CD4-positive, alpha-beta memory T cell (primary cell): ENCODE results near the gene ABCC1. TPM values are rescaled to one million over a fixed set of nuclear protein-coding genes. Genes with fewer than 3 reads are reported as not detected.

ENCODE experiments used
- CTCF ChIA-PET: fragments of 350-600 bp; sonication (Branson Sonifier 250); formaldehyde crosslinking; loops from one replicate; lab custom pipeline; 2021; ENCODE audit warnings: inconsistent platforms; ENCODE audit not compliant: partially characterized antibody; lab: Charles Lee
- POLR2A ChIA-PET: fragments of 350-600 bp; sonication (Branson Sonifier 250); formaldehyde crosslinking; loops from one replicate; lab custom pipeline; 2021; ENCODE audit not compliant: partially characterized antibody; lab: Charles Lee
- DNase-seq, 5 donors: peaks; one replicate each; pipeline versions ENCODE4 v3.0.0 to v3.0.0-alpha.2; 2020 to 2022; ENCODE audit warnings: mixed read lengths in 1 of 5
- H3K27ac ChIP-seq: one replicate; pipeline ENCODE4 v1.7.0; 2013; ENCODE audit warnings: low read depth, low read length
- H3K27me3 ChIP-seq: 2 replicates; pipeline ENCODE4 v1.7.0; 2013; ENCODE audit warnings: mild to moderate bottlenecking, low read length, moderate library complexity; ENCODE audit not compliant: insufficient read depth
- H3K36me3 ChIP-seq: 2 replicates; pipeline ENCODE4 v1.7.0; 2013; ENCODE audit warnings: mild to moderate bottlenecking, low read length, moderate library complexity; ENCODE audit not compliant: insufficient read depth
- H3K4me1 ChIP-seq: 2 replicates; pipeline ENCODE4 v1.7.0; 2013; ENCODE audit warnings: mild to moderate bottlenecking, low read length, moderate library complexity; ENCODE audit not compliant: insufficient read depth
- H3K4me3 ChIP-seq, 2 donors: one replicate each; pipeline ENCODE4 v1.7.0; 2013; ENCODE audit warnings: low read length in 2 of 2, mild to moderate bottlenecking in 1 of 2
- H3K9me3 ChIP-seq, 2 donors: one replicate each; pipeline ENCODE4 v1.7.0; 2013; ENCODE audit warnings: low read length in 2 of 2, control low read depth in 1 of 2; ENCODE audit not compliant: control insufficient read depth in 1 of 2
- H3K27ac Mint-ChIP-seq, 7 donors: one replicate each; pipeline ENCODE4 v1.8.0; 2020 to 2021; ENCODE audit warnings: mixed read lengths in 7 of 7, mild to moderate bottlenecking in 6 of 7, inconsistent platforms in 3 of 7, moderate library complexity in 3 of 7
- H3K27me3 Mint-ChIP-seq, 2 donors: one replicate each; pipeline ENCODE4 v1.8.0; 2020 to 2021; ENCODE audit warnings: mixed read lengths in 2 of 2
- H3K36me3 Mint-ChIP-seq, 2 donors: one replicate each; pipeline ENCODE4 v1.8.0; 2020 to 2021; ENCODE audit warnings: mixed read lengths in 2 of 2, inconsistent platforms in 1 of 2, mild to moderate bottlenecking in 1 of 2
- H3K4me1 Mint-ChIP-seq, 4 donors: one replicate each; pipeline ENCODE4 v1.8.0; 2020 to 2021; ENCODE audit warnings: mixed read lengths in 4 of 4, mild to moderate bottlenecking in 1 of 4
- H3K4me3 Mint-ChIP-seq, 8 donors: one replicate each; pipeline ENCODE4 v1.8.0; 2020 to 2021; ENCODE audit warnings: mixed read lengths in 8 of 8, mild to moderate bottlenecking in 7 of 8, moderate library complexity in 6 of 8, inconsistent platforms in 3 of 8
- H3K9me3 Mint-ChIP-seq, 8 donors: one replicate each; pipeline ENCODE4 v1.8.0; 2020 to 2021; ENCODE audit warnings: mixed read lengths in 8 of 8, mild to moderate bottlenecking in 5 of 8, inconsistent platforms in 3 of 8, moderate library complexity in 1 of 8
- intact Hi-C: fragments of 100-400 bp; cut with micrococcal nuclease; formaldehyde crosslinking; loops from one replicate; pipeline ENCODE4 v1.15.1; 2023
- polyA plus RNA-seq, 2 donors: library from polyadenylated mRNA; unstranded; fragments of 300-500 nt; fragmentation: Illumina TruSeq; gene quantifications; one replicate each; pipeline ENCODE4 v1.2.3, GENCODE V29; 2021
- total RNA-seq, 2 experiments: library from RNA; stranded (reverse); gene quantifications; one replicate each; pipeline ENCODE4 v1.2.3, GENCODE V29; 2021

Gene ABCC1
- total and polyA plus RNA-seq, 4 experiments from 2014 or later: 1.9 to 69.9 (median 34.2) TPM

DNA sequence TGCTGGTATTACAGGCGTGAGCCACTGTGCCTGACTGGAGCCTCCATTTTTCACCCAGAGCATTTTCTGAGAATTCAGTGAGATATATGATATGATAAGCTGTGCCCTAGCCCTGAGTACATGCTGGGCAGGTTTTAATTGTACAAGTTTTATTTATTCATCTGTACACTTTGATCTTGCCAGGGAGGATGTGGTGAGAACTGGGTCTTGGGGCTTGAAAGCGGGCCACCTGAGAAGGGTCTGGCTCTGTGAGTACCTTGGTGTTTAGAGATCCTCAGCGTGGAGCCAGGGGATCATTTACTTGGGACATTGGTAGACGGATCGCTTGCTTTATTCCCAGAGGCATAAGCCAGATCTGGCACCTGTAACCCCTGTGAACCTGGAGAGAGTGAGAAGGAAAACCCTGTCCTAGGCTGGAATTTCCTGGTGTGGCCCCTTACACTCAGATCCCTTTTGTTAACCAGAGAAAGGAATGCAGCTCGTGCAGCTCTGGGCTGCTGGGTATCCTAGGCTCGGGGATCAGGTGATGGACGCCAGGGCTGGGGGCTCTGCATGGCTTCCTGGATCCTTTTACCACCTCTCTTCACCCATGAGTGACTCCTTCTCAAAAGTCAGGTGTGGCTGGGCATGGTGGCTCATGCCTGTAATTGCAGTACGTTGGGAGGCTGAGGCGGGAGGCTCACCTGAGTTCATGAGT, 91.9 kb downstream of the ABCC1 start:
- intact Hi-C loops: no loop called here
- Histone ChIP-seq H3K27me3 (no peaks in the 10 kb centered on the region), H3K4me3 (no peak overlapping the region), H3K4me1 (peaks cover 37% of the 10 kb centered on the region), H3K27ac (no peak overlapping the region), H3K9me3 (no peaks in the 10 kb centered on the region), H3K36me3 (peaks cover 49% of the 10 kb centered on the region)
- Mint-ChIP-seq H3K4me3 (peak overlapping the region in 7 of 8 donors; percentile 29 to 79 (median 66)), H3K9me3 (no peaks in the 10 kb centered on the region), H3K27ac (peak overlapping the region; percentile 73 to 91 (median 85)), H3K27me3 (no peaks in the 10 kb centered on the region), H3K4me1 (peaks cover 20 to 60% (median 33%) of the 10 kb centered on the region in 4 donors), H3K36me3 (peaks cover 49 to 64% of the 10 kb centered on the region in 2 donors)
- ChIA-PET POLR2A (interaction anchor here (0.6 to 1.4 kb wide), 2 partner anchors 10 to 12 kb away, joined by 3 to 5 read pairs; no protein-coding TSS in a partner anchor), CTCF (interaction anchor here (1.5 kb wide), 1 partner anchor 8 kb away, joined by 6 read pairs; no protein-coding TSS in a partner anchor)
- DNase-seq: peak in 4 of 5 donors; percentile 39 to 53 (median 44)

DNA sequence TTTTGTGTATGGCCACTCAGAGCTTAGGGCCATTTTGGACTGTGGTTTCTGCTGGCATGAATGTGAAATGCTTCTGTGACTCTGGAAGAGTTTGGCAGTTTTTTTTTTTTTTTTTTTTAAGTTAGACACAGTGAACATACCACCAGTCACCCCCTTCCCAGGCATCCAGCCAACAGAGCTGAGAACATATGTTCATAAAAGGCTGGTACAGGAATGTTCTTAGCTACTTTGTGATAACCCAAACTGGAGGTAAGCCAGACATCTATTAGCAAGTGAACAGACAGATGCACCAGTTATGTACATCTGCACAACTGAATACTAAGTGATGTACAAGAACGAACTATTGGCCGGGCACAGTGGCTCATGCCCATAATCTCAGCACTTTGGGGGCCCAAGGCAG, 92.7 kb downstream of the ABCC1 start:
- H3K27me3 Mint-ChIP-seq: no peaks in the 10 kb centered on the region
- intact Hi-C loops: no loop called here
- Histone ChIP-seq H3K4me1 (peaks cover 37% of the 10 kb centered on the region), H3K36me3 (peaks cover 42% of the 10 kb centered on the region), H3K27me3 (no peaks in the 10 kb centered on the region), H3K9me3 (no peaks in the 10 kb centered on the region), H3K27ac (no peak overlapping the region), H3K4me3 (no peak overlapping the region)
- H3K4me3 Mint-ChIP-seq: no peak overlapping the region
- H3K9me3 Mint-ChIP-seq: no peaks in the 10 kb centered on the region
- peak overlapping the region in 2 of 7 donors; percentile 57 to 73 for H3K27ac Mint-ChIP-seq
- peaks cover 20 to 57% (median 33%) of the 10 kb centered on the region in 4 donors for H3K4me1 Mint-ChIP-seq
- H3K36me3 Mint-ChIP-seq: peaks cover 48 to 64% of the 10 kb centered on the region in 2 donors
- ChIA-PET CTCF (interaction anchor here (1.5 kb wide), 1 partner anchor 9 kb away, joined by 6 read pairs; no protein-coding TSS in a partner anchor), POLR2A (no interaction called here)
- DNase-seq: no peak

DNA sequence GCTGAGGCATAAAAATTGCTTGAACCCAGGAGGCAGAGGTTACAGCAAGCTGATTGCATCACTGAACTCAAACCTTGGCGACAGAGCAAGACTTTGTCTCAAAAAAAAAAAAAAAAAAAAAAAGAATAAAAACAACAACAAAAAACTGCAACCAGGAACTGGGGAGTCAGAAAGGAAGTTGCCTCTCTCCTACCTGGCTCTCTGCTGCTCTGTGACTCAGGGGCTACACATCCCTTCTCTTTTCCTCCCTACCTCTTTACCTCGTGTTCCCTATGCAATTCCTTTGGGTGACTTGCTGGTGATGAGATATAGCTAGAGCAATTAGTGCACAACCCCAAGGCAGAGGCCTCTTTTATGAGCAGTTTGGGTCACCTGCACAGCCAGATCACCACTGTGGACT, 95.9 kb downstream of the ABCC1 start:
- peaks cover 44 to 66% of the 10 kb centered on the region in 2 donors for H3K36me3 Mint-ChIP-seq
- Histone ChIP-seq H3K4me1 (peaks cover 26% of the 10 kb centered on the region), H3K27ac (no peak overlapping the region), H3K36me3 (peaks cover 53% of the 10 kb centered on the region), H3K9me3 (no peaks in the 10 kb centered on the region), H3K27me3 (no peaks in the 10 kb centered on the region), H3K4me3 (no peak overlapping the region)
- H3K4me3 Mint-ChIP-seq: no peak overlapping the region
- H3K9me3 Mint-ChIP-seq: no peaks in the 10 kb centered on the region
- H3K27me3 Mint-ChIP-seq: no peaks in the 10 kb centered on the region
- H3K4me1 Mint-ChIP-seq: peaks cover 9 to 37% (median 17%) of the 10 kb centered on the region in 4 donors
- ChIA-PET POLR2A (interaction anchor here (1.1 kb wide), 1 partner anchor 157 kb away, joined by 4 read pairs; the partner anchor contains the start of gene CEP20), CTCF (interaction anchor here (0.7 to 0.9 kb wide), 3 partner anchors 12 to 388 kb away, joined by 3 to 4 read pairs (median 4); no protein-coding TSS in a partner anchor)
- no peak for DNase-seq
- intact Hi-C loops: no loop called here
- peak overlapping the region in 5 of 7 donors; percentile 37 to 86 (median 81) for H3K27ac Mint-ChIP-seq

DNA sequence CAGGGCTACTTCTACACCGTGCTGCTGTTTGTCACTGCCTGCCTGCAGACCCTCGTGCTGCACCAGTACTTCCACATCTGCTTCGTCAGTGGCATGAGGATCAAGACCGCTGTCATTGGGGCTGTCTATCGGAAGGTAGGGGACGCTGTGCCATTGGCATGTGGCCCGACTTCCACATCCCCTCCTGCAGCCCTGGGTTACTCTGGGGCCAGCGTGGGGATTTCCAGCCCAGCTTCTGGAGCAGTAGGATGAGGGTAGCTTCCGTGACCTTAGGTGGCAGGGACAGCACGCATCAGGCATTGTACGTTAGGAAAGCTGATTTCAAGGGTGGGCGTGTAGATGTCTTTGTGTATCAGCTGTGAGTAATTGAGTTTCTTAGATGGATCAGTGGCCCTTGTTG, 96.5 kb downstream of the ABCC1 start:
- peaks cover 56% of the 10 kb centered on the region for H3K36me3 ChIP-seq
- no peak overlapping the region for H3K27ac ChIP-seq

DNA sequence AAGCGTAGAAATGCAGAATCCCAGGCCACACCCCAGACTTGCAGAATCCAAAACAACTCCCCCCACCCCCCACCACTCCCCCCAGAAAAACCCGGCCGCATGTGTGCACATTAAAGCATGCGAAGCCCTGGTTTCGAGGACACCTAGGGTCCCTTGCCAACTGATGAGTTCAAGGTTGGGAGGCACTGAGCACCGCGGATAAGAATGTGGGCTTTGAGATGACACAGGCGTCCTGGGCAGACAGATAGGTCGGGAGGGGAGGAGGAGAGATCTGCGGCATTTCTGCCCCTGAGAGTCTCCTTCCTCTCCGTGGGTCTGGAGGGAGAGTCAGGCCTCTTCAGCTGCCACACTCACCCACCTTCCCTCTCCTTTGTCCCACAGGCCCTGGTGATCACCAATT, 98.3 kb downstream of the ABCC1 start:
- Mint-ChIP-seq H3K4me1 (peaks cover 3 to 23% (median 9%) of the 10 kb centered on the region in 4 donors), H3K4me3 (no peak overlapping the region), H3K9me3 (no peaks in the 10 kb centered on the region), H3K27me3 (no peaks in the 10 kb centered on the region), H3K36me3 (peaks cover 51 to 75% of the 10 kb centered on the region in 2 donors), H3K27ac (peak overlapping the region in 1 of 7 donors; percentile 46)
- Histone ChIP-seq H3K4me1 (peaks cover 10% of the 10 kb centered on the region), H3K27ac (no peak overlapping the region), H3K4me3 (no peak overlapping the region), H3K36me3 (peaks cover 75% of the 10 kb centered on the region), H3K27me3 (no peaks in the 10 kb centered on the region), H3K9me3 (no peaks in the 10 kb centered on the region)
- no peak for DNase-seq
- ChIA-PET CTCF (no interaction called here), POLR2A (no interaction called here)
- intact Hi-C loops: no loop called here

More for the DNA sequence above, 96.5 kb downstream of the ABCC1 start:
- peak overlapping the region in 3 of 7 donors; percentile 8 to 82 (median 79) for H3K27ac Mint-ChIP-seq
- H3K27me3 Mint-ChIP-seq: no peaks in the 10 kb centered on the region
- Histone ChIP-seq H3K9me3 (no peaks in the 10 kb centered on the region), H3K4me1 (peaks cover 22% of the 10 kb centered on the region), H3K4me3 (no peak overlapping the region), H3K27me3 (no peaks in the 10 kb centered on the region)
- DNase-seq: no peak
- H3K4me1 Mint-ChIP-seq: peaks cover 9 to 37% (median 15%) of the 10 kb centered on the region in 4 donors
- CTCF ChIA-PET: interaction anchor here (0.7 kb wide), 2 partner anchors 19 to 389 kb away, joined by 3 to 4 read pairs; no protein-coding TSS in a partner anchor
- POLR2A ChIA-PET: interaction anchor here (1.1 kb wide), 1 partner anchor 158 kb away, joined by 4 read pairs; the partner anchor contains the start of gene CEP20
- H3K4me3 Mint-ChIP-seq: no peak overlapping the region
- H3K36me3 Mint-ChIP-seq: peaks cover 46 to 70% of the 10 kb centered on the region in 2 donors
- intact Hi-C loops: no loop called here
- H3K9me3 Mint-ChIP-seq: no peaks in the 10 kb centered on the region

DNA sequence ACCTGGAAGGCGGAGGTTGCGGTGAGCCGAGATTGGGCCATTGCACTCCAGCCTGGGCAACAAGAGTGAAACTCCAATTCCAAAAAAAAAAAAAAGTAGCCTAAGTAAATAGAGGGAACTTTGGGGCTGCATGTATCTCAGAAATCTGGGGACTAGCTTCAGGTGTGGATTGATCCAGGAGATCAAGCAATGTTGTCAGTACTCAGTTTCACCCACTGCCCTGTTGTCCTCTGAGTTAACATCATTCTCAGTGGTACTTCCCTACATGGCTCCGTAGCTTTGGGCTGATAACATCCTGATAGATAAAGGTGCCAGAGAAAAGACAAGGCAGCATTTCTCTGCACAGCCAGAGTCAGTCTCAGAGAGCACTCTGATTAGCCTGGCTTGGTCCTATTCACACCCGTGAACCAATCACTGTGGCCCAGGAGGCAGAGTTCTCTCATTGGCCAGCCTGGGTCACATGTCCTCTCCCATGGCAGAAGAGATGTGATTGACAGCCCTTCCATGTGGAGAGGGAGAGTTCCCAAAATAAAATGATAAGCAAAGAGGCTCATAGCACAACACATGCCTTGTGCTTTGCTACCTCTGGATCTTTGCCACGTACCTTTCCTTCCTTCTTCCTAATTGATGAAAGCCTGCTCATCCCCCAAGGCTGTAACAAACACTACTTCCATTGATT, 99.6 kb downstream of the ABCC1 start:
- Mint-ChIP-seq H3K27ac (peak overlapping the region in 1 of 7 donors; percentile 59), H3K4me1 (peaks cover 3 to 21% (median 9%) of the 10 kb centered on the region in 4 donors), H3K27me3 (no peaks in the 10 kb centered on the region), H3K4me3 (no peak overlapping the region), H3K9me3 (no peaks in the 10 kb centered on the region), H3K36me3 (peaks cover 53 to 76% of the 10 kb centered on the region in 2 donors)
- H3K4me3 ChIP-seq: no peak overlapping the region
- intact Hi-C loops: no loop called here
- CTCF ChIA-PET: no interaction called here
- H3K27me3 ChIP-seq: no peaks in the 10 kb centered on the region
- peaks cover 74% of the 10 kb centered on the region for H3K36me3 ChIP-seq
- no peak for DNase-seq
- H3K27ac ChIP-seq: no peak overlapping the region
- no peaks in the 10 kb centered on the region for H3K9me3 ChIP-seq
- peaks cover 10% of the 10 kb centered on the region for H3K4me1 ChIP-seq
- POLR2A ChIA-PET: no interaction called here

DNA sequence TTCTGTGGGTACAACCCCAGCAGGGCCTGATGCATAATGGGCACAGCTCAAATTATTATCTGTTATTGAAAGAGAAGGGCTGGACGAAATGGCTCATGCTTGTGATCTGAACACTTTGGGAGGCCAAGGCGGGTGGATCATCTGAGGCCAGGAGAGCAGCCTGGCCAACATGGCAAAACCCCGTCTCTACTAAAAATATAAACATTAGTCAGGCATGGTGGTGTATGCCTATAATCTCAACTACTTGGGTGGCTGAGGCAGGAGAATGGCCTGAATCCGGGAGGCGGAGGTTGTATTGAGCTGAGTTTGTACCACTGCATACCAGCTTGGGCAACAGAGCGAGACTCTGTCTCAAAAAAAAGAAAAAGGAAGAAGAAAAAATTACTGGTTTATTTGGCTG, 100.7 kb downstream of the ABCC1 start:
- CTCF ChIA-PET: no interaction called here
- H3K27ac Mint-ChIP-seq: peak overlapping the region in 2 of 7 donors; percentile 37 to 43
- H3K4me3 Mint-ChIP-seq: no peak overlapping the region
- no peaks in the 10 kb centered on the region for H3K9me3 Mint-ChIP-seq
- Histone ChIP-seq H3K27me3 (no peaks in the 10 kb centered on the region), H3K4me1 (peaks cover 4% of the 10 kb centered on the region), H3K4me3 (no peak overlapping the region), H3K9me3 (no peaks in the 10 kb centered on the region), H3K36me3 (peaks cover 67% of the 10 kb centered on the region), H3K27ac (no peak overlapping the region)
- POLR2A ChIA-PET: no interaction called here
- intact Hi-C loops: no loop called here
- DNase-seq: no peak
- peaks cover 3 to 11% (median 8%) of the 10 kb centered on the region in 4 donors for H3K4me1 Mint-ChIP-seq
- H3K27me3 Mint-ChIP-seq: no peaks in the 10 kb centered on the region
- peaks cover 56 to 77% of the 10 kb centered on the region in 2 donors for H3K36me3 Mint-ChIP-seq
